Hepatocyte (in vitro differentiated cells): Measurements from ENCODE around the gene CHST15. TPM values are rescaled to one million over a fixed set of nuclear protein-coding genes. Genes with fewer than 3 reads are reported as not detected.

Source experiments
- DNase-seq: peaks from one replicate; pipeline ENCODE4 v3.0.0-alpha.2; 2016; ENCODE audit warnings: low spot score
- H2AFZ ChIP-seq: fragments of 200-600 bp; sonication (generic); 2 replicates; pipeline ENCODE4 v1.6.0; 2016; ENCODE audit warnings: antibody characterized with exemption, mild to moderate bottlenecking
- H3K27ac ChIP-seq: fragments of 200-600 bp; sonication (generic); 2 replicates; pipeline ENCODE4 v1.5.1; 2016; ENCODE audit warnings: mild to moderate bottlenecking
- H3K27me3 ChIP-seq: fragments of 200-600 bp; sonication (generic); 2 replicates; pipeline ENCODE4 v1.6.1; 2016
- H3K36me3 ChIP-seq: fragments of 200-600 bp; sonication (generic); replicated peaks from 2 replicates; pipeline ENCODE4 v1.5.1; 2016; ENCODE audit warnings: low read depth; ENCODE audit not compliant: insufficient read depth
- H3K4me1 ChIP-seq: fragments of 200-600 bp; sonication (generic); 2 replicates; pipeline ENCODE4 v1.5.1; 2016; ENCODE audit warnings: mild to moderate bottlenecking, moderate library complexity; ENCODE audit not compliant: insufficient read depth
- H3K4me2 ChIP-seq: fragments of 200-600 bp; sonication (generic); 2 replicates; pipeline ENCODE4 v1.6.0; 2016
- H3K4me3 ChIP-seq: fragments of 200-600 bp; sonication (generic); 2 replicates; pipeline ENCODE4 v1.5.1; 2016; ENCODE audit warnings: mild to moderate bottlenecking
- H3K79me2 ChIP-seq: fragments of 200-600 bp; sonication (generic); 2 replicates; pipeline ENCODE4 v1.6.0; 2017; ENCODE audit warnings: mild to moderate bottlenecking
- H3K9me2 ChIP-seq: fragments of 200-600 bp; sonication (generic); replicated peaks from 2 replicates; pipeline ENCODE4 v1.6.0; 2017; ENCODE audit warnings: mild to moderate bottlenecking; ENCODE audit not compliant: insufficient read depth
- H3K9me3 ChIP-seq: fragments of 200-600 bp; sonication (generic); 2 replicates; pipeline ENCODE4 v1.5.1; 2016; ENCODE audit warnings: low read depth, mild to moderate bottlenecking
- H4K20me1 ChIP-seq: fragments of 200-600 bp; sonication (generic); 2 replicates; pipeline ENCODE4 v1.6.0; 2016; ENCODE audit warnings: mild to moderate bottlenecking; ENCODE audit not compliant: insufficient read depth, poor library complexity, severe bottlenecking
- EZH2 ChIP-seq: fragments of 200-600 bp; sonication (generic); IDR thresholded peaks from 2 replicates; pipeline ENCODE4 v1.6.1; 2016; ENCODE audit warnings: antibody characterized with exemption, mild to moderate bottlenecking, borderline replicate concordance
- EZH2phosphoT487 ChIP-seq: fragments of 200-600 bp; sonication (generic); IDR thresholded peaks from one replicate; pipeline ENCODE4 v1.6.1; 2018; ENCODE audit warnings: antibody characterized with exemption, mild to moderate bottlenecking, low read depth, moderate library complexity; ENCODE audit not compliant: unreplicated experiment, severe bottlenecking
- WGBS: methylation state at CpG from one replicate; pipeline ENCODE4 v1.1.6; 2016; ENCODE audit warnings: low lambda C conversion rate; ENCODE audit errors: missing lambda C conversion rate; 5-methylcytosine and 5-hydroxymethylcytosine counted together
- polyA plus RNA-seq: library from polyadenylated mRNA; unstranded; fragments of >200 nt; fragmentation: Nextera tagmentation; extraction: Ambion mirVana; gene quantifications from 2 replicates; pipeline ENCODE4 v1.2.1, GENCODE V29; 2016
- total RNA-seq: library from RNA; depleted of rRNA; stranded (reverse); fragments of >200 nt; gene quantifications from 2 replicates; pipeline ENCODE4 v1.2.3, GENCODE V29; 2014
- TF ChIP-seq, protein P1 (sequence below): fragments of 200-600 bp; sonication (generic); IDR thresholded peaks from 2 replicates; pipeline ENCODE4 v1.5.1; 2016; ENCODE audit warnings: antibody characterized with exemption, mild to moderate bottlenecking; ENCODE audit not compliant: poor library complexity

Gene CHST15
- total and polyA plus RNA-seq, 2 experiments from 2014 or later: 3.9 to 4.5 TPM

DNA sequence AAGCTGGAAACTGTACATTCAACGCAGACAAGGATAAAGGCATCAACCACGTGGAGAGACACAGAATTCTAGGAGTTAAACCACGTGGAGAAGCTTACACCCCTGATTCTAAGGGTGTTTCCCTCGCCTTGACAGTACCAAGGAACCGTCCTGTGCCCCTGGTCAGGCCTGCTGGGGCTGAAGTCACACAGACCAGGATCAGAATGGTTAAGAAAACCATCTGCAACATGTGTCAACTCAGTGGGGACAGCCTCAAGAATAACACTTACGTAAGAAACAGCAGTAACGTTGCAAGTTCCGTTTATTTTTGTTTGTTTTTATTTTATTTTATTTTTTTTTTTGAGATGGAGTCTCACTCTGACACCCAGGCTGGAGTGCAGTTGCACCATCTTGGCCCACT, 55.6 kb downstream of the CHST15 start:
- DNase-seq: no peak
- 89% methylated on average over 8 of the region's 8 CpGs for WGBS
- H3K27me3 ChIP-seq: no peaks in the 10 kb centered on the region
- H3K4me1 ChIP-seq: peaks cover 4% of the 10 kb centered on the region
- no peaks in the 10 kb centered on the region for H3K36me3 ChIP-seq
- TF ChIP-seq EZH2phosphoT487 (no peak), EZH2 (no peak)
- TF ChIP-seq, protein P1, sequence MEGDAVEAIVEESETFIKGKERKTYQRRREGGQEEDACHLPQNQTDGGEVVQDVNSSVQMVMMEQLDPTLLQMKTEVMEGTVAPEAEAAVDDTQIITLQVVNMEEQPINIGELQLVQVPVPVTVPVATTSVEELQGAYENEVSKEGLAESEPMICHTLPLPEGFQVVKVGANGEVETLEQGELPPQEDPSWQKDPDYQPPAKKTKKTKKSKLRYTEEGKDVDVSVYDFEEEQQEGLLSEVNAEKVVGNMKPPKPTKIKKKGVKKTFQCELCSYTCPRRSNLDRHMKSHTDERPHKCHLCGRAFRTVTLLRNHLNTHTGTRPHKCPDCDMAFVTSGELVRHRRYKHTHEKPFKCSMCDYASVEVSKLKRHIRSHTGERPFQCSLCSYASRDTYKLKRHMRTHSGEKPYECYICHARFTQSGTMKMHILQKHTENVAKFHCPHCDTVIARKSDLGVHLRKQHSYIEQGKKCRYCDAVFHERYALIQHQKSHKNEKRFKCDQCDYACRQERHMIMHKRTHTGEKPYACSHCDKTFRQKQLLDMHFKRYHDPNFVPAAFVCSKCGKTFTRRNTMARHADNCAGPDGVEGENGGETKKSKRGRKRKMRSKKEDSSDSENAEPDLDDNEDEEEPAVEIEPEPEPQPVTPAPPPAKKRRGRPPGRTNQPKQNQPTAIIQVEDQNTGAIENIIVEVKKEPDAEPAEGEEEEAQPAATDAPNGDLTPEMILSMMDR: no peak
- H3K27ac ChIP-seq: no peak overlapping the region
- H3K9me3 ChIP-seq: no peaks in the 10 kb centered on the region
- no peaks in the 10 kb centered on the region for H3K9me2 ChIP-seq
- no peak overlapping the region for H3K4me3 ChIP-seq
- H3K4me2 ChIP-seq: no peak overlapping the region
- H2AFZ ChIP-seq: no peak overlapping the region
- H4K20me1 ChIP-seq: no peaks in the 10 kb centered on the region
- no peaks in the 10 kb centered on the region for H3K79me2 ChIP-seq

DNA sequence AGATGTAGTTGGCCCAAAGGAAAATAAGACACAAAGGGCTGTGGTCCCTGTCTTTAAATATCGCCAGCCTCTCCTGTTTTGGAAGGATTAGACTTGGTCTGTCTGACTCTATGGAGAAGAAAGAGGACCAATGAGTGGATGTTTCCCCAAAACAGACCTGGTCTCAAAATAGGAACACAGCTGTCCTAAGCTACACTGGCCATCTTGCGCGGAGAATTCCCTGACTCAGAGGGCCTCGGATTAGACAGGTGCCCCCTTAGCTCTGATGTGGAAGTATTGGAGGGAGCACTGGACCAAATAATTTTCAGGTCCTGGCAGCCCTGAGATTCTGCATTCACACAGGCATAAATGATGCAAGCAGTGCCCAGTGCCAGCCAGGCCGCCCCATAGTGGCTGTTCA, 56.1 kb downstream of the CHST15 start:
- WGBS: 95% methylated on average over 5 of the region's 5 CpGs
- Histone ChIP-seq H3K36me3 (no peaks in the 10 kb centered on the region), H3K27me3 (no peaks in the 10 kb centered on the region), H3K9me3 (no peaks in the 10 kb centered on the region), H4K20me1 (no peaks in the 10 kb centered on the region), H3K9me2 (no peaks in the 10 kb centered on the region), H3K4me1 (peaks cover 4% of the 10 kb centered on the region), H3K4me2 (no peak overlapping the region), H2AFZ (no peak overlapping the region), H3K79me2 (no peaks in the 10 kb centered on the region), H3K4me3 (no peak overlapping the region), H3K27ac (no peak overlapping the region)
- DNase-seq: no peak
- no peak for TF ChIP-seq EZH2phosphoT487
- TF ChIP-seq EZH2: no peak
- TF ChIP-seq, protein P1: no peak

DNA sequence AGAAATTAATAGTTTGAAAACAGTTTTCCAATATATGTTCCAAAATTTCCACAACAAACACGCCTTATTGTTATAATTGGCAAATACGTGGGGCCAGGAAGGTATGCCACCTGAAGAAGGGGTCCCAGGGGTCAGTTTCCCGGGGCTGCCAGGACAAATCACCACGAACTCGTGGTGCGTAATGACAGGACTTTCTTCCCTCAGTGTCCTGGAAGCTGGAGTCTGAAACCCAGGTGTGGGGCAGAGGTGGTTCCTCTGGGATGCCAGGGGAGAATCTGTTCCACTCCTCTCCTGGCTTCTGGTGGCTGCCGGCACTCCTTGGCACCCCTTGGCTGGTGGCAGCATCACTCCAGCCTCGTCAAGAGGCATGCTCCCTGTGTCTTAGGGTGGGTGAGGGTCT, 56.7 kb downstream of the CHST15 start:
- Histone ChIP-seq H3K27me3 (no peaks in the 10 kb centered on the region), H3K36me3 (no peaks in the 10 kb centered on the region), H3K4me3 (no peak overlapping the region), H4K20me1 (no peaks in the 10 kb centered on the region), H3K4me2 (no peak overlapping the region), H3K4me1 (peaks cover 4% of the 10 kb centered on the region), H3K79me2 (no peaks in the 10 kb centered on the region), H3K27ac (no peak overlapping the region), H2AFZ (no peak overlapping the region), H3K9me2 (no peaks in the 10 kb centered on the region), H3K9me3 (no peaks in the 10 kb centered on the region)
- TF ChIP-seq EZH2phosphoT487 (no peak), EZH2 (no peak)
- TF ChIP-seq, protein P1: no peak
- no peak for DNase-seq
- WGBS: 92% methylated on average over 8 of the region's 8 CpGs

DNA sequence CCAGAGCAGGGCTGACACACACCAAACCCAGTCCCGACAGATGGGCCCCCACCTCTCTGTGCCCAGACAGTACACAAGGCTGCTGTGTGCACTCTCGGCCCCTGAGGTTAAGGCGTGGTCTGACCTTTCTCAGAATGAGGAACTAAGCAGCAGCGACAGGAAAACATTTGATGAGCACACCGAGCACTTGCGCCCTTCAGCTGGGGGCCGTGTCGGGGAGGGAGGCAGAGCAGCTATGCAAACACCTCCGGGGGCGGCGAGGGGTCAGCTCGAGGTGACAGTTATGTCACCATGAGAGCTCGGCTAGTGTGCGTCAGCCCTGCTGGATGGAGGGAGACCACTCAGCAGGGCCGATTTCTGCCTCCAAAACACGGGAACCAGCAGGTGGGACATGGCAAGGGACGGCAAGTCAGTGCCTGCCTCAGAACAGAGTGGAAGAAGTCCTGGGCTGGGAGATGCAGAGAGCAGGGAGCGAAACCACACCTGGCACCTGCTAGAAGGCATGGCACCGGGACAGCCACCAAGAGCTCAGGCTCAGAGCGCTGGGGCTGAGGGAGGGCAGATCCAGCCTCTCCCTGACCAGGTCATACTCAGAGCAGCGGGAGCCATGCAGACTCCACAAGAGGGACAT, 57.4 kb downstream of the CHST15 start:
- Histone ChIP-seq H2AFZ (no peak overlapping the region), H4K20me1 (no peaks in the 10 kb centered on the region), H3K36me3 (no peaks in the 10 kb centered on the region), H3K4me3 (no peak overlapping the region), H3K9me2 (no peaks in the 10 kb centered on the region), H3K9me3 (no peaks in the 10 kb centered on the region), H3K79me2 (no peaks in the 10 kb centered on the region), H3K27ac (no peak overlapping the region), H3K4me2 (no peak overlapping the region), H3K4me1 (peaks cover 4% of the 10 kb centered on the region), H3K27me3 (no peaks in the 10 kb centered on the region)
- WGBS: 51% methylated on average over 21 of the region's 21 CpGs
- peak; percentile 67 for DNase-seq
- TF ChIP-seq EZH2phosphoT487 (no peak), EZH2 (no peak)
- TF ChIP-seq, protein P1: no peak
